ENCODE results near the gene DYSF.

DYSF gene

DNA sequence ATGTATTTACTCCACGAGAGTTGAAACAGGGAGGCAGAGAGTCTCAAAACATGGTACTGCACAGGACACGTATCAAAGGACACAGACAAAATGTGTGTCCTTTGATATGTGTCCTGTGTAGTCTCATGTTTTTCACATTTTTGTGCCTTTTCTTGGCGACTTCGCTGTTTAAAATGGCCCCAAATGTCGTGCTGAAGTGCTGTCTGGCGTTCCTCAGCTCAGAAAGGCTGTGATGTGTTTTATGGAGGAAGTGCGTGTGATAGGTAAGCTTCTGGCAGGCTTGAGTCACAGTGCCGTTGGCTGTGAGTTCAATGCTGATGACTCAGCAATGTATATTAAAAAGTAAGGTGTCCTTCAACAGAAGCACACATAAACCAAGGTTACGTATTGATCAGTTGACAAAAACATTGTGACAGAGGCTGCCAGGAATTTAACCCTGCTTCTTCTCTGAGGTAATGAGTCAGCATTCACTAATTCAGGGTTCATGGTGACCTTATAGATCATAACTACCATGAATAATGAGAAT is 78.2 kb downstream of the DYSF start:
- DNase-seq, result no peak

DNA sequence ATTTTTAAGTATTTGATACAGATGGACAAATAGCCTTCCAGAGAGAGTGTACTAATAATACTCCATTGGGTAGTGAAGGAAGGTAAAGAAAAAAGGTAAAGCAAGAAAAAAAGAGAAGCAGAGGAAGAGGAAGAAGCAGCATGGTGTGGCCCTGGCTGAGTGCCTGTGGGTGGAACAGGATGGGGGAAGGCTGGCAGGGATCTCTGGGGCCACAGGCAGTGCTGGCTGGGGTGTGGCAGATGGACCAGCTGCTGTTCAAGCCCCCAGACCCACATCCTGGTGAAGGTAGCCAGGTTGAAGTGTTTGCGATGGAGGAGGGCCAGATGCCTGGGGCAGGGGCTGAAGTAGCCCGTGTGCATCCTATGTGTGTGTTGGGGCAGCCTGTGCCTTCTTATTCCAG is 79.0 kb downstream of the DYSF start:
- no peak for DNase-seq

DNA sequence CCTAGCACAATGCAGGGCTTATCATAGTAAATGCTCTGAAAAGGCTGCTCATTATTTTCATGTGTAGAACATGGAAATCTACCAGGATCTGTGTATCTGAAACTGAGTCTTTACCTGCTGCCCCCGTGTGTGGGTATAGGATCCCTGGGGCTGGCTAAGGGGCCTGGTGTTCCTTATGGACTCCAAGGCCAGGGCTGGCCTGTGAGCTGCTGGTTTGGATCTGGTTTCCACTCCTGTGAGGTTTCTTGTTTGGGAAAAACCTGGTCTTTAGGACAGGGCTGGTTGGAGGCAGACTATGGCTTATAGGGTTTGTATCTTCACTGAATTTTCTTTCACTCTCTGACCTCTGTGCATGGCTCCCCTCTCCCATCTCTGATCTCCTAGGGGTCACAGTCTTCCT is 80.8 kb downstream of the DYSF start:
- no peak for DNase-seq

DNA sequence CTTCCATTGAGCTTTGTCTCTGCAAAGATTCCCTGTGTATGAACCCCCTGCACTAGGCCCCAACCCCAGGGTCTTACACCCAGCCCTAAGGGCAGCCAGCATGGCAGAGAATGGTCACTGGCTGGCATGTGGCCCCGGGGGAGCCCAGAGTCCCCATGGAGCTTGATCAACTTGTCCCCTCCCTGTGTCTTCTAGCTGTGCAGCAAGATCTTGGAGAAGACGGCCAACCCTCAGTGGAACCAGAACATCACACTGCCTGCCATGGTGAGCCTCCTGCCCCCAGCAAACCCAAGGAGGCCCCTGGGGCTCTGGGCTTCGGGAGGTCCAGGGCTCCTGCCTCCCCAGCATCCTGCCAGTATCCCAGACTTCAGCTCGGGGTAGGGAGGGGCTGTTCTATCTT is 81.5 kb downstream of the DYSF start:
- DNase-seq, result no peak

DNA sequence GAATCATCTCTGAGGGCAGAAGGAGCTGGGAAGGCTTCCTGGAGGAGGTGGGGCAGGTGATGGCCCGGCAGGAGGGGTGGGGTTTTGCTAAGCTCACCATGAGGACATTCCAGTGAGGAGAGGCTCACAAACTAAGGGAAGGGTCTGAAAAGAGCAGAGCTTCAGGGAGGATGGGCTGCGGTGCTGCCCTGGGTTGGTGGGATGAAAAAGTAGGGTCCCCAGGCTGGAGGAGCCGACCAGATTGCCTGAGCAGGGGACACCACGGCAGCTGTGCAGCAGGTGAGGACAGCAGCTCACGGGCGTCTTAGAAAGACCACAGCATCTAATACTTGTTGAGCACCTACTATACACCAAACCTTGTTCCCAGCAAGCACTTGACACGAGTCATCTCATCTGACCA is 82.2 kb downstream of the DYSF start:
- DNase-seq, result no peak

DNA sequence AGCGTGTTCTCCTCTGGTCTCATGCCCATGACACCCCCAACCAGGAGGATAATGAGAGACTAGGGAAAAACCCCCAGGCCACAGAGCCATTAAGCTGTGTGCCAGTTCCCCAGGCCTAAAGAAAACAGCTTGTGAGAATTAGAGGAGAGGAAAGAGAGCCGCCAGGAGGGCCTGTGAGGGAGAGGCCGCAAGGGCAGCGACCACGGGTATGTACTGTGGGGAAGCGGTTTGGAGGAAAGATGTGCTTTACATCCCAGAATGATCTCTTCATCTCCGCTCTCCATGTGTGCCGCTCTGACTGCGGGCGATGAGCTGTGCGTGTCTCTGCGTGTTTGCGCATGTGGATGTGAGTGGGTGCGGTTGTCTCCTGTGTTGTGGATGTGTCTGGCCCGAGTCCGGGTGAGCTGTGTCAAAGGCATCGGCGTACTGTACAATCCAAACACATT is 82.9 kb downstream of the DYSF start:
- DNase-seq, result no peak

DNA sequence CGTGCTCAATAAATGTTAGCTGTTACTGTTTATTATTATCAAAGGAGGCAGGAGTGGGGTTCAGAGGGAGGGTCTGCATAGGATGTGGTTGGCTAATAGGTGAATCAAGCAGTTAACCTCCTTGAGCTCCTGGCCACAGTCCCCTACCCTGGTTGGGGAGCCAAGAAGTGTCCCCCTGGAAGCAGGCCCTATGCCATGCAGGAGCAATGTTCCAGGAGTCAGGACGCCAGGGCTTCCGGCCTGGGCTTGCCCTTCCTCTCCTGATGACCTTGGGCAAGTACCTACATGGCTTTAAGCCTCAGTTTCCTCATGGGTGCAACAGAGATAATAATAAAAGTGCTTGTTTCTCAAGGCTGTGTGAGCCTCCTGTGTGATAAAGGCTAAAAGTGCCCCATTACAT is 84.9 kb downstream of the DYSF start:
- DNase-seq, result no peak

DNA sequence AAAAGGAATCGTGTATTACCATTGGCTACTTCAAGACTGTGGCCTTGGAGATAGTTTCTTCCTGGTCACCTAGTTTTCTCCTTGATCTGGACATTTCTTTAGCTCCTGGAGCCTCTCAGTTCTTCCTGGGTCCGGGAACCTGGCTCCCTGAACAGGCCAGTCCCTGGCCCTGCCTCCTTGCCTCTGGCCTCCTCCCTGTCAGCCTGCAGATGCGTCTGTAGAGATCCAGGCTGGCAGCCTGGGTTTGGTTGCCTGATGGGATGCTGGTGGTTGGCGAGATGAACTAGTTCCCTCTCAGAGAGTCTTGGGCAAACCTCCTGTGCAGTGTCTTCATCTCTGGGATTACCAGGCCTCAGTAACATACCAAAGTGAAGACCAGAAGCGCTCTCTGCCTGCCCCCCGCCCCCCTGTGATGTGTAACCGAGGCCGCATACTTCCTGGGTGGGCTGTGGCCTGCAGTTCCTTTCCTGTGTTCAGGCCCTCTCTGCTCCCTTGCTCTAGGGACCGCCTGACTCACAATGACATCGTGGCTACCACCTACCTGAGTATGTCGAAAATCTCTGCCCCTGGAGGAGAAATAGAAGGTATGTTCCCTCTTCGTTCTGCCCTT is 85.4 kb downstream of the DYSF start:
- no peak for DNase-seq

DNA sequence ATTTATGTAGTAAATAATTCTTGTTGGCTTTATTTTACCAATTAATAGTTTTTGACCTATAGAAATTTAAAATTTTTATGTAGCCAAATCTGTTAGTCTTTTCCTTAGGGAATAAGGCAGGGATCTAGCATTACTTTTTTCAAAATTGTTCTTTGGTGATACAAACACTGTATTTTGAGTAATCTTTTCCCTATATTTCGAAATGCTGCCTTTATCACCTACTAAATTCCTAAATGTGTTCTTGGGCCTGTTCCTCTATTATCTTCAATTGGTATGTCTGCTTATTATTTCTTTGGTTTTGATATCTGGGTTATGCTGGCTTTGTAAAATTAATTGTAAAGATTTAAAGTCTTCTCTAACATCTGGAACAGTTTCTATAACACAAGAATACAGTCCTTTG is 87.5 kb downstream of the DYSF start:
- DNase-seq, result no peak

DNA sequence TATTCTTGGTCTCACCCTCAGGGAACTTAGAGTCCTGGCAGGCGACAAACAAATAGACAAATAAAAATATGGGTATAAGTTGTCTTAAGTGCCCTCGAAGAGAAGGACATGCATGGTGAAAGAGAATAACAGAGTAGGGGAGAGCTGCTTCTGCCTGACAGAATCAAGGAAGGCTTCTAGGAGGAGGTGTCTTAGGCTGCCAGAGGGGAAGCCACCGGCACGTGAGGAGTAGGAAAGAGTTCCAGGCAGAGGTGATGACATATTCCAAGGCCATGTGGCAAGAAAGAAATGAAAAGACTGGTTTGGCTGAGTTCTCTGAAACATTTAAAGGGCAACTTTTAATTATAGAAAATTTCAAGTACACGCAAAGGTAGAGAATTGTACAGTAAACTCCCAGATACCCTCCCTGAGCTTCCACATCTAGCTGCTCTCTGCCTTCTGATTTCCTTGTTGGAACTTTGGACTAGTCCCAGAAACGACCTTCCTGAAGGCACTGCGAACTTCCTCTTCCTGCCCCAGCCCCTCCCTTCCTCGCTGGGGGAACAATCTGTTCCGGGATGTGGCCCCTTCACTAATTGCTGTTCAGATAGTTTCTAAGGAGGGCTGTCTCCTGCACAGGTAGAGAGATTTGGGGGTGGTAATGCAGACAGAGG is 91.7 kb downstream of the DYSF start:
- DNase-seq, result no peak

DNA sequence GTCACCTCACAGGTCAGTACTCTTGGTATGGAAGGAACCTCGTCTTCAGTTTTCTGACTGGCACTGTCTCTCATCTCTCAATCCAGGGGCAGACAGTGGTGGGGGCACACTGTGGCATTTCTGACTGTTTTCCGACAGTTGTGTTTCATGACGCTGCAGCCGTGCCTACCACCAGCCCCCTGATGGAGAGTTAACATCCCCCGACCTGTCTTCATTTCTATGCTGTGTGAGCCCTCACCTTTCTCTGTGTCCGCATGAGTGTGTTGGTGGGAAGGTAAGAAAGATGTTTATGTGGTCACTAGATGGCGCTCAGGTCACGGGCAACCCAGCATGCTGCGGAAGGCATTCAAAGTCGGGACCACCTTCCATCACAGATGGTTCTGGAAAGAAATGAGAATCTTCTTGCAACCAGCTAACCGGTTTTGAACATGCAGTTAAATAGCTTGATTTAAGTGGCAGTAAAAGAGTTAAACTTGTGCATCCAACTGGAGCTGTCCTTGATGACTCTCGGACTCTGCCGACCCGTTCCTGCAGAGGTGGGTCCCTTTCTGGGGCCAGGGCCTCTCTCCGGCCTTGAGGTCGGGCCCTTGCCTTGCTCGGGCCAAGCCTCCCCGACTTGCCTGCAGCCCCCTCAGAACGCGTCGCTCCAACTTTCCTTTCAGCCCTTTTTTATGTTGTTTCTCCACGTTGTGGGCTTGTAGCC is 92.4 kb downstream of the DYSF start:
- no peak for DNase-seq

DNA sequence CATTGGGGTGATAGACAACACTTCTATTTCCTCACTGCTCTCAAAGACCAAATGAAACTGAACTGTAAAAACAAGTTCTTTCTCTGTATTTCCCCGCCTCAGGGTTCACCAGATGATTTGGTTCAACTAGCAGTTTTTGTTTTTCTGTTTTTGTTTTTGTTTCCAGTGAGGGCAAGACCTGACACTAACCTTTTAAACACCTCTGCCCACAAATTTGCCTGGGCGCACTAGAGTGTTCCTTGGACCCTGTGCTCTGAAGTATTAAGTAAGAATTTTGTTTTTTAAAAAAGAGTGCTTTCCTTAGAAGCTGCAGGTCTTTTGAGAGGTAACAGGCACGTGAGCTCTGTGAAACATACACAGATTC is 92.9 kb downstream of the DYSF start:
- DNase-seq, result no peak

DNA sequence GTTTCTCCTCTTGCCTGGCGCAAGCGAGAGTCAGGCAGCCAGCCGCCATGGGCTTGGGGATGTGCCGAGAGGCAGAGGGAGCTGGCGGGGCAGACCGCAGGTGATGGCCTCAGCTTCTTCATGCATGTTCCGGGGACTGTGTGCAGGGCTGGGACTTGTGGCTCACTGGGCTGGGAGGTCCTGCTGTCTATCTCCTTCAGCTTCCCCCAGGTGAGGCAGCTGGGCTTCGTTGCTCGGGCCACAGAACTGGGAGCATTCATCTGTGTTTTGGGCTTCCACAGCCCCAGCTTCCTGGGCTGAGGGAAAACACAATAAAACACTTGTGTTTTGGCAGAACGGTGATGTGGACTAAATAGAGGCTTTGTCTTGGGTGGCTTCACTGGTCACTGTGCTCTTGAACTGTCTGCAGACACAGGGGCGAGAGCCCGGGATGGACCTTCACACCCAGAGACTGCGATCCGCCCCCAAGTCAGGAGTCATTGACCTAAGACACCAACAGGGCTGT is 93.5 kb downstream of the DYSF start:
- no peak for DNase-seq

DNA sequence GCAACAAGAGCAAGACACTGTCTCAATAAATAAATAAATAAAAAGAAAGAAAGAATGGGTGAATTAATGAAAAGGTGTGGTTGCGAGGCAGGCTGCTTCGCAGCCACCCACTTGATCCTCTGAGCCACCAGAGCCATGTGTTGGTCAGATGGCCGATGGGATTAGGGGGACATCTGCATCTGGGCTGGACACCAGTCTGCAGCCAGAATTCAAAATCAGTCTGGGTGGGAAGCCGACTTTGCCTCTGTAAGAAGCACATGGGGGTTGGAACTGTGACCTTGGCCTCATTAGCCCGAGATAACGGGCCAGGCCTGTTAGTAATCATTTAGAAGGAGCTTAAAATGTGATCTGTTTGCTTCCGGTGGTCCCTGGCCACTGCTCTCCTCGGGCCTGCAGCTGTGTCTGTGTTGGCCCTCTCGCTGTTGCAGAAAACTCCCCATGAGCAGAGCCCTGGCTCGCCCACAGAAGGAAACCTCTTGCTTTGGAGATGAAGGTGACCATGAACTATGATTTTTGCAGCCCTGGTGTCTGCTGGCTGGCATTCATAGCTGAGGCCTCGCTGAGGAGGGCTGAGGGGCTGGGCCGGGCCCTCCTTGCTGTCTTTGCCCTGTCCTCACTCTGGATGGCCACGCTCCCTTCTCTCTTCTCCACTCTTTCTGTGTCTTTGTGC is 94.4 kb downstream of the DYSF start:
- DNase-seq, result no peak

DNA sequence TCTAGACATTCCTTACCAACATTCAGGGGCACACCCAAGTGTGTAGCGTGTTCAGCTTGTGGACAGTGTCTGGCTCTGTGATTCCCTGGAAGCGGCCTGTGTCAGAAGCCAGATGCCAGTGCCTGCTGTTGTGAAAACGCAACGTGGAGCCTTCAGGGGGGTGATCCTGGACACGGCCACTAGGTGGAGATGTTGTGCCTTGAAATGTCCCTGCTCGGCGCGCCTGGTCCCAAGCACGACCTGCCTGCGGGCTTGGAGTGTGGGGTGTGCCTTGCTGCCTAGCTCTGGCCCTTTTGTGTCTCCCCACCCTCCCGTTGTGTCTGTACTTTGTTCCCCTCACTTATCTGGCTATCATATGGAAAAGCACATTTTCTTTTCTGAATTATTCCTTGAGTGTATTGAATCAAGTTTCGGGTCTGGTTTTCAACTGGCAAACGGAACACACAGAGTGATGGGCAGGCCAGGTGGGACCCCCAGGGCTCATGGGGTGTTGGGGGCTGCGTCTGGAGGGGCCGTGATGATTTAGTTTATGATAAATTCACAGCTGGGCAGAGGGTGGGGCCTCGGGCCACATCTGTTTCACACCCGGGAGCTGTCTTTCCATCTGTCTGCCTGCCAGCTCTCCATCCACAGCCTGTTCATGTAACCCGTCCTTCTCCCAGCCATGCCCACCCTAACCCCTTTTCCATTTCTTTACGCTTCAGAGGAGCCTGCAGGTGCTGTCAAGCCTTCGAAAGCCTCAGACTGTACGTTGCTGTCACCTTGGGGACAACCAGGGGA is 95.5 kb downstream of the DYSF start:
- peak; percentile 72 for DNase-seq

DNA sequence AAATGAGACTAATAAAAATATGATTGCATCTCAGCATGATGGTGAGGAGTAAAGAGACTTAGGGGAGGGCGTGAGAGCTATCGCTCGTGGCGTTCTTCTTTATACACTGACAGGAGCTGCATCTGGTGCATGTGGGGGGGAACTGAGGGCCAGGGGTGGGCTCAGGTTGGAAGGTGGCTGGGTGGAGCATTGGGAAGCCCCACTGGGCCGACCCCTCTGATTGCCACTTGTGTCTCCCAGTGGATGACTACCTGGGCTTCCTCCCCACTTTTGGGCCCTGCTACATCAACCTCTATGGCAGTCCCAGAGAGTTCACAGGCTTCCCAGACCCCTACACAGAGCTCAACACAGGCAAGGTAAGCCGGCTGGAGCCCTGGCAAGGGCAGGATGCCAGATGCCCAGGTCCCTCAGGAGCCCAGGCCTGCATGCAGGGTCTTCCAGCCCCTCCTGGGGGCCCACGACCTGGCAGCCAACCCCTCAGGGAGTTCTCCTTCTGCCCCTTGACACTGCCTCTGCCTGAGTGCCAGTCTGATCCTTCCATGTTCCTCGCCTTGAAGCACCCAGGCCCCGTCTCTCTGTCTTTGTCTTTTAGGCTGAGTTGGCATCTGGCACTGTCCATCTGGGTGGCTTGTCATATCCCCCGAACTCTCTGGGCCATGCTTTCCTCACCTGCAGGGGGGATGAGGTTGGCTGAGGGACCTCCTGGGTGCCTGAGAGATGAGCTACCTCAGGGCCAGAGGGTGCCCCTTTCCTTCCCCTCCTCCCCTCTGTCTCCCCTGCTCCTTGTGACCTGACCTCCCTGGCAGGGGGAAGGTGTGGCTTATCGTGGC is 97.7 kb downstream of the DYSF start:
- no peak for DNase-seq

DNA sequence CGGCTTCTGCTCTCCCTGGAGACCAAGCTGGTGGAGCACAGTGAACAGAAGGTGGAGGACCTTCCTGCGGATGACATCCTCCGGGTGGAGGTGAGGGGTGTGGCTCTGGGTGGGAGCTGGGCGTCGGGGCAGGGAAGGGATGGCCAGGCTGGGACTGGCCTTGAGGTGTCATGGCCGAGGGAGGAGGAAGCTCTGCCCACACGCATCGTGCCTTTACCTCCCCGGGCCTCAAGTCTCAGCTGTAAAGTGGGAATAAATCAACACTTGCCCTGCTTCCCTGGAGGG is 98.2 kb downstream of the DYSF start:
- DNase-seq, result no peak

DNA sequence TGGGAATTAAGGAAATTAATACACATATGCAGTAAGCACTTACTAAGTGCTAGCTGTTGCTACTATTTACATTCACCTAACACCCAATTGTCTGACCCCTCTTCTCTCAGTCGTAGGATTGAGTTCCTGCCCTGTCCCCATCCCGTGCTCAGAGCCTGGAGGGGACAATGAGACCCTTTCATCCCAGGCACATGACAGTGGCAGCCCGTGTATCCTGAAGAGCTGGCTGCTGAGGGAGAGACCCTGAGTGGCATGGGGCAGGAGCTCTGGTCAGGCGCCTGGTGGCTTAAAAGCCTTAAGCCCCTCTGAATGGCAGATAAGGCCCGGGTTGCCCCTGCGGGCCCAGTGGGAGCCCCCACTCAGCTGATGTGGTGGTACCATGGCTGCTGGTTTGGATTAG is 99.0 kb downstream of the DYSF start:
- DNase-seq, result no peak

DNA sequence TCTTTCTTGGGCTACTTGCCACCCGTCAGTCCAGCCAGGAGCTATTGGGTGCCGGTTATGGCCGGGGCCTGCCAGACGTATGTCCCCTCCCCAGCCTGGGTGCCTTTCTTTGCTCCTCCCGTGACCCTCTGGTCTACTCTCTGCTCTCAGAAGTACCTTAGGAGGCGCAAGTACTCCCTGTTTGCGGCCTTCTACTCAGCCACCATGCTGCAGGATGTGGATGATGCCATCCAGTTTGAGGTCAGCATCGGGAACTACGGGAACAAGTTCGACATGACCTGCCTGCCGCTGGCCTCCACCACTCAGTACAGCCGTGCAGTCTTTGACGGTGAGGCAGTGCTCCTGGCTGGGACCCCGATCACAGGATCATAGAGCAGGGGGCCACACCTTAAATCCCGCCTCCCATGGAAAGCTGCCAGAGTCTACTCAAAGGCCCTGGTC is 99.5 kb downstream of the DYSF start:
- no peak for DNase-seq

DNA sequence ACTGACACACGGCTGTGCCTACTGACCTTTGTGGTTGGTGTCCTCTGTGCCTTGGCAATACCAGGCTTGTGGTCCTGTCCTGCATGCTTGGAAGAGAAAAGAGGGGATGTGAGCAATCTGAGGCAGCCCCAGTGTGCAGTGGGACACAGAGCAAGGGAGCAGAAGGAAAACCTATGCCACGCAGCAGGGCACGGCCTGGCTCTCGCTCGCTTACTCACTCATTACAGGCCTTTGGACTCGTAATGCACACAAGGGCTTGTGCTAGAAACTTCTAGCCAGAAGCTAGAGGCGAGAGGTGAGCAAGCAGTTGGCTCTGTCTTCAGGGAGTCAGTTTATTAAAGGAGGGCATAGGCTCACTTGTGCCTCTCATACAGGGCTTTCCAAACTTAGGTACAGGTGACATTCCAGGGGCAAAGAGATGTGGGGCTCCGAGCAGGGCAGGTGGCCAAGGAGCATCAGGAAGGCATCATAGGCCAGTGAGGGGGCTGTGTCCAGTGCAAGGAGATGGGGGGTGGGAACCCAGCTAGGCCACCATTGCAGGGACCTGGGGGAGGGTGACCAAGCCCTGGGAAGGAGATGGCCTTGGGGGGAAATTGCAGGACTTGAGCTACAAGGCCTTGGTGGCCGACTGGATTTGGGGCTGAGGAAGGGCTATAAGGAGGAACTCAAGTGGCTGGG is 100.8 kb downstream of the DYSF start:
- DNase-seq, result no peak

DNA sequence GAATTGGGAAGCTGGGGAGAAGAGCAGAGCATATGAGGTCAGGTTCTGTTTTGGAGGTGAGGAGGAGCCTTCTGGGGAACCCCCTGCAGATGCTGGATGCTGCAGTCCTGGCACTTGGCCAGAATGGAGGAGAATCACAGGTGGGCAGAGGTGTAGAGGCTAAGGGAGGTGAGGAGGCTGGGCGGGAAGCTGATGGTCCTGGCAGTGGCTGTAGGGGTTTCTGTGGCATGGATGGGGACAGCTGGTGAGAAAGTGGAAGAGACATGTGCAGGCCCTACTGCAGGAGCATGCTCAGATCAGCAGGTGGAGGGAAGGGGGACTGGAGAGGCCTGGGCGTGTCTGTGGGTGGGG is 101.3 kb downstream of the DYSF start:
- no peak for DNase-seq
